ENCODE data around the gene DNASE1L3.

- no peak for TF ChIP-seq CTCF (conservative IDR thresholded peaks at IDR 0.05 in 1 of 2, IDR thresholded peaks at IDR 0.05 in 1 of 2; ENCODE audit: low read depth in 1 of 2, low read length in 2 of 2)
- no peak for TF ChIP-seq EZH2 (IDR thresholded peaks at IDR 0.05; ENCODE audit: low read length, missing control alignments)
Measured at GRCh38 chr3:58152225-58153015, 58.4 kb downstream of the DNASE1L3 start.

Measured in fibroblast of lung (primary cell).